Kidney (tissue), 14 donors: Measurements from ENCODE around the gene P4HB. TPM values are rescaled to one million over a fixed set of nuclear protein-coding genes. Genes with fewer than 3 reads are reported as not detected.

Source experiments
- DNase-seq, 5 donors: peaks; one replicate each; pipeline ENCODE4 v3.0.0-alpha.2; 2013 to 2020
- FAIRE-seq: peaks from 2 replicates; lab custom pipeline; 2012; peaks lifted over from hg19 to GRCh38; lab: Jason Lieb, UNC
- H3K27ac ChIP-seq, 2 donors: one replicate each; pipeline ENCODE4 v1.7.0; 2013; ENCODE audit warnings: low read depth in 2 of 2, low read length in 2 of 2, inconsistent platforms in 1 of 2
- H3K27me3 ChIP-seq: one replicate; pipeline ENCODE4 v1.7.1; 2013; ENCODE audit warnings: low read length, inconsistent platforms; ENCODE audit not compliant: control insufficient read depth, insufficient read depth
- H3K36me3 ChIP-seq, 3 donors: one replicate each; pipeline versions ENCODE4 v1.7.0 to v1.7.1; 2013; ENCODE audit warnings: low read length in 3 of 3, control low read depth in 1 of 3, inconsistent platforms in 1 of 3; ENCODE audit not compliant: insufficient read depth in 3 of 3, control insufficient read depth in 2 of 3
- H3K4me1 ChIP-seq, 3 donors: one replicate each; pipeline versions ENCODE4 v1.7.0 to v1.7.1; 2013; ENCODE audit warnings: low read length in 3 of 3, inconsistent platforms in 1 of 3, low read depth in 1 of 3; ENCODE audit not compliant: control insufficient read depth in 2 of 3, insufficient read depth in 2 of 3
- H3K4me3 ChIP-seq, 3 donors: one replicate each; pipeline versions ENCODE4 v1.7.0 to v1.8.1; 2013; ENCODE audit warnings: low read length in 3 of 3, control low read depth in 1 of 3, inconsistent platforms in 1 of 3
- H3K9ac ChIP-seq, 3 donors: one replicate each; pipeline versions ENCODE4 v1.7.0 to v1.7.1; 2013; ENCODE audit warnings: low read length in 3 of 3, control low read depth in 1 of 3, inconsistent platforms in 1 of 3
- H3K9me3 ChIP-seq, 3 donors: one replicate each; pipeline versions ENCODE4 v1.7.0 to v1.7.1; 2013; ENCODE audit warnings: low read length in 3 of 3, control low read depth in 1 of 3, inconsistent platforms in 1 of 3; ENCODE audit not compliant: control insufficient read depth in 2 of 3, insufficient read depth in 1 of 3
- intact Hi-C: fragments of 100-400 bp; cut with DNase I; formaldehyde crosslinking; loops from one replicate; pipeline ENCODE4 v1.11.1; 2022
- polyA plus RNA-seq: library from polyadenylated mRNA; stranded (reverse); fragments of 350-450 nt; fragmentation: Illumina TruSeq; extraction: RNeasy Lipid Tissue Mini Kit (QIAGEN cat#74804); gene quantifications from one replicate; pipeline ENCODE4 v1.2.3, GENCODE V29; 2014; ENCODE audit warnings: low read depth, low replicate concordance; ENCODE audit not compliant: insufficient read depth
- total RNA-seq: library from RNA; stranded (reverse); fragmentation: NEBNext Ultra II Directional; extraction: Animal tissue kit (Norgen Biotek cat#: 25700); gene quantifications from one replicate; pipeline ENCODE4 v1.2.1, GENCODE V29; 2021
- TF ChIP-seq, protein P1 (sequence below): IDR thresholded peaks from 3 replicates; pipeline ENCODE4 v1.5.1; 2012; ENCODE audit warnings: mild to moderate bottlenecking, moderate library complexity, borderline replicate concordance; ENCODE audit not compliant: insufficient read depth; ENCODE audit errors: extremely low read depth
- donor health status: control.
- donor health status: control.
- donor health status: control.
- donor health status: control.
- donor health status: control.
- donor health status: DM: yes; HTN: yes; CAD: no.
- donor health status: Normal renal cell carcinoma (clear cell type).

P4HB gene
- total and polyA plus RNA-seq, 2 donors from 2014 or later, result 411 to 482 TPM

GRCh38 chr17:81885454-81885853 is 25.1 kb upstream of the P4HB start:
- Histone ChIP-seq H3K9me3 (no peaks in the 10 kb centered on the region), H3K36me3 (peaks cover 0 to 27% (median 24%) of the 10 kb centered on the region in 3 donors), H3K27ac (peak overlapping the region in 1 of 2 donors; percentile 63), H3K4me1 (peaks cover 0 to 8% (median 3%) of the 10 kb centered on the region in 3 donors), H3K9ac (no peak overlapping the region), H3K27me3 (no peaks in the 10 kb centered on the region), H3K4me3 (no peak overlapping the region)
- TF ChIP-seq, protein P1, sequence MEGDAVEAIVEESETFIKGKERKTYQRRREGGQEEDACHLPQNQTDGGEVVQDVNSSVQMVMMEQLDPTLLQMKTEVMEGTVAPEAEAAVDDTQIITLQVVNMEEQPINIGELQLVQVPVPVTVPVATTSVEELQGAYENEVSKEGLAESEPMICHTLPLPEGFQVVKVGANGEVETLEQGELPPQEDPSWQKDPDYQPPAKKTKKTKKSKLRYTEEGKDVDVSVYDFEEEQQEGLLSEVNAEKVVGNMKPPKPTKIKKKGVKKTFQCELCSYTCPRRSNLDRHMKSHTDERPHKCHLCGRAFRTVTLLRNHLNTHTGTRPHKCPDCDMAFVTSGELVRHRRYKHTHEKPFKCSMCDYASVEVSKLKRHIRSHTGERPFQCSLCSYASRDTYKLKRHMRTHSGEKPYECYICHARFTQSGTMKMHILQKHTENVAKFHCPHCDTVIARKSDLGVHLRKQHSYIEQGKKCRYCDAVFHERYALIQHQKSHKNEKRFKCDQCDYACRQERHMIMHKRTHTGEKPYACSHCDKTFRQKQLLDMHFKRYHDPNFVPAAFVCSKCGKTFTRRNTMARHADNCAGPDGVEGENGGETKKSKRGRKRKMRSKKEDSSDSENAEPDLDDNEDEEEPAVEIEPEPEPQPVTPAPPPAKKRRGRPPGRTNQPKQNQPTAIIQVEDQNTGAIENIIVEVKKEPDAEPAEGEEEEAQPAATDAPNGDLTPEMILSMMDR, result no peak
- FAIRE-seq (no peak), DNase-seq (no peak)
- intact Hi-C loops, result no loop called here

- intact Hi-C loops, result no loop called here
- DNase-seq, result no peak
Observed at GRCh38 chr17:81884968-81885367, 24.6 kb upstream of the P4HB start.

DNA sequence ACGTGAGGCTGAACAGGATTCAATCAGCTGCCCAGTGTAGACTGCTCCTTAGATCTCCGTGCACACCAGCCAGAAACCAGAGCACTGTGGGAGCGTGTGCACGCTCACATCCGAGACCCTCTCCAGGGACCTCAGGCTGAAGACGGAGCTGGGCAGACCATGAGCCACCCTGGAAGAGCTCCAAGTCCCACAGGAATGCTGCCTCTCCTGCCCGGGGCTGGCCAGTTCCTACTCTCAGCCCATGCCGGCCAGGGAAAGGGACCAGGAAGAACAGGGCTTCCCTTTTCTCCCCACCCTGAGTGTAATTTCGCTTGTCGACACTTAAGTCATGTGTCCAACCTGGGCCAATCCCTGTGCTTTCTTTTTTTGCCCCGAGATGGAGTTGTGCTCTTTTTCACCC is 24.2 kb upstream of the P4HB start:
- Histone ChIP-seq H3K4me1 (peaks cover 0 to 5% (median 0%) of the 10 kb centered on the region in 3 donors), H3K4me3 (no peak overlapping the region), H3K9me3 (no peaks in the 10 kb centered on the region), H3K36me3 (peaks cover 0 to 22% (median 20%) of the 10 kb centered on the region in 3 donors), H3K27ac (no peak overlapping the region), H3K9ac (no peak overlapping the region), H3K27me3 (no peaks in the 10 kb centered on the region)
- FAIRE-seq (no peak), DNase-seq (no peak)
- intact Hi-C loops, result no loop called here
- TF ChIP-seq, protein P1, result no peak

More at GRCh38 chr17:81884968-81885367, 24.6 kb upstream of the P4HB start:
- Histone ChIP-seq H3K9me3 (no peaks in the 10 kb centered on the region), H3K36me3 (peaks cover 0 to 26% (median 24%) of the 10 kb centered on the region in 3 donors), H3K4me1 (peaks cover 0 to 5% (median 0%) of the 10 kb centered on the region in 3 donors), H3K9ac (no peak overlapping the region), H3K4me3 (no peak overlapping the region), H3K27me3 (no peaks in the 10 kb centered on the region), H3K27ac (no peak overlapping the region)
- FAIRE-seq, result no peak
- TF ChIP-seq, protein P1, result no peak

GRCh38 chr17:81879121-81879520 is 18.8 kb upstream of the P4HB start:
- Histone ChIP-seq H3K4me3 (no peak overlapping the region), H3K27ac (no peak overlapping the region), H3K9ac (no peak overlapping the region), H3K36me3 (no peaks in the 10 kb centered on the region), H3K9me3 (no peaks in the 10 kb centered on the region), H3K27me3 (no peaks in the 10 kb centered on the region), H3K4me1 (no peaks in the 10 kb centered on the region)
- TF ChIP-seq, protein P1, result no peak
- DNase-seq, result no peak
- no peak for FAIRE-seq
- intact Hi-C loops, result no loop called here
